PC-9 (cell line): Measurements from ENCODE around the gene SPTB. TPM values are rescaled to one million over a fixed set of nuclear protein-coding genes. Genes with fewer than 3 reads are reported as not detected.

Experiments
- BruUV-seq: library from RNA; stranded (reverse); fragments of 400-500 nt; replicated peaks from 2 replicates; lab custom pipeline; 2021; lab: Mats Ljungman, UMichigan
- CTCF ChIA-PET: fragments of 300-600 bp; sonication (Branson Sonifier 250); formaldehyde crosslinking; loops from one replicate; lab custom pipeline; 2022; ENCODE audit warnings: antibody characterized with exemption; lab: Charles Lee
- POLR2A ChIA-PET: fragments of 300-600 bp; sonication (Branson Sonifier 250); formaldehyde crosslinking; loops from one replicate; lab custom pipeline; 2022; ENCODE audit warnings: antibody characterized with exemption; ENCODE audit not compliant: unreplicated experiment; lab: Charles Lee
- DNase-seq, 2 experiments: peaks; one replicate each; pipeline versions ENCODE4 v3.0.0 to v3.0.0-alpha.2; 2015 to 2022; ENCODE audit warnings: mixed read lengths in 1 of 2
- H2AFZ ChIP-seq: fragments of 200-600 bp; sonication (generic); 2 replicates; pipeline ENCODE4 v1.8.1; 2017; ENCODE audit warnings: antibody characterized with exemption
- H3F3A ChIP-seq: fragments of 200-600 bp; sonication (generic); 2 replicates; pipeline ENCODE4 v1.8.1; 2017; ENCODE audit warnings: antibody characterized with exemption, mild to moderate bottlenecking, low read depth; ENCODE audit not compliant: insufficient read depth
- H3K27ac ChIP-seq: fragments of 200-600 bp; sonication (generic); 2 replicates; pipeline ENCODE4 v1.6.1; 2016; ENCODE audit warnings: mixed run types
- H3K27me3 ChIP-seq: fragments of 200-600 bp; sonication (generic); 2 replicates; pipeline ENCODE4 v1.6.1; 2016; ENCODE audit warnings: low read depth, mixed run types; ENCODE audit not compliant: insufficient read depth
- H3K36me3 ChIP-seq: fragments of 200-600 bp; sonication (generic); 2 replicates; pipeline ENCODE4 v1.6.1; 2016; ENCODE audit warnings: low read depth, mixed run types
- H3K4me1 ChIP-seq: fragments of 200-600 bp; sonication (generic); replicated peaks from 2 replicates; pipeline ENCODE4 v1.6.1; 2016; ENCODE audit warnings: mixed run types; ENCODE audit not compliant: insufficient read depth
- H3K4me2 ChIP-seq: fragments of 200-600 bp; sonication (generic); 2 replicates; pipeline ENCODE4 v1.6.1; 2017; ENCODE audit warnings: mixed run types
- H3K4me3 ChIP-seq: fragments of 200-600 bp; sonication (generic); 2 replicates; pipeline ENCODE4 v1.6.1; 2016; ENCODE audit warnings: mixed run types
- H3K79me2 ChIP-seq: fragments of 200-600 bp; sonication (generic); 2 replicates; pipeline ENCODE4 v1.6.1; 2017; ENCODE audit warnings: low read depth, mixed run types
- H3K9me2 ChIP-seq: fragments of 200-600 bp; sonication (generic); 2 replicates; pipeline ENCODE4 v1.8.1; 2017; ENCODE audit warnings: mild to moderate bottlenecking; ENCODE audit not compliant: insufficient read depth
- H3K9me3 ChIP-seq: fragments of 200-600 bp; sonication (generic); 2 replicates; pipeline ENCODE4 v1.8.1; 2016; ENCODE audit warnings: low read depth; ENCODE audit not compliant: insufficient read depth
- H4K20me1 ChIP-seq: fragments of 200-600 bp; sonication (generic); 2 replicates; pipeline ENCODE4 v1.8.1; 2017; ENCODE audit not compliant: insufficient read depth
- CTCF ChIP-seq: fragments of 200-600 bp; sonication (generic); conservative IDR thresholded peaks from 2 replicates; pipeline ENCODE4 v1.6.1; 2017; ENCODE audit warnings: mixed run types, antibody characterized with exemption, mild to moderate bottlenecking, moderate library complexity
- EZH2 ChIP-seq: fragments of 200-600 bp; sonication (generic); IDR thresholded peaks from 2 replicates; pipeline ENCODE4 v1.8.0; 2017; ENCODE audit warnings: antibody characterized with exemption, low read depth
- intact Hi-C: fragments of 100-400 bp; cut with micrococcal nuclease; formaldehyde crosslinking; loops from one replicate; pipeline ENCODE4 v1.10.0; 2022; ENCODE audit not compliant: unreplicated experiment
- total RNA-seq: library from RNA; stranded (reverse); gene quantifications from 2 replicates; pipeline ENCODE4 v1.2.3, GENCODE V29; 2021

Gene SPTB
- total RNA-seq, 1 experiment from 2014 or later: 0.50 TPM

GRCh38 chr14:64777461-64777860, 102.2 kb downstream of the SPTB start:
- Histone ChIP-seq H3K27me3 (0 out of 2 replicates have a peak, but pooled peaks cover 5% of the 10 kb centered on the region), H3K9me3 (no peaks in the 10 kb centered on the region; the same call in 1 of the 2 replicates)

GRCh38 chr14:64775081-64775777, 104.5 kb downstream of the SPTB start:
- Histone ChIP-seq H3K9me3 (no peaks in the 10 kb centered on the region; the same call in 1 of the 2 replicates), H3K36me3 (no peaks in the 10 kb centered on the region), H3K4me1 (no peaks in the 10 kb centered on the region), H4K20me1 (no peaks in the 10 kb centered on the region), H3K4me2 (no peak overlapping the region), H3F3A (no peaks in the 10 kb centered on the region), H3K27me3 (no peaks in the 10 kb centered on the region), H3K79me2 (no peaks in the 10 kb centered on the region), H3K27ac (no peak overlapping the region), H3K9me2 (no peaks in the 10 kb centered on the region), H3K4me3 (no peak overlapping the region), H2AFZ (no peak overlapping the region)
- ChIA-PET CTCF (interaction anchor here (0.7 to 1.5 kb wide), 2 partner anchors 117 to 231 kb away, joined by 3 to 6 read pairs; no protein-coding TSS in a partner anchor), POLR2A (no interaction called here)
- intact Hi-C loops: no loop called here
- TF ChIP-seq CTCF (no peak), EZH2 (no peak)
- DNase-seq: no peak
- no TSS peak for BruUV-seq

More at GRCh38 chr14:64777461-64777860, 102.2 kb downstream of the SPTB start:
- Histone ChIP-seq H3K4me3 (no peak overlapping the region), H3K4me2 (no peak overlapping the region), H2AFZ (no peak overlapping the region), H4K20me1 (no peaks in the 10 kb centered on the region), H3K4me1 (no peaks in the 10 kb centered on the region), H3K9me2 (no peaks in the 10 kb centered on the region), H3K27ac (no peak overlapping the region), H3K79me2 (no peaks in the 10 kb centered on the region), H3K36me3 (no peaks in the 10 kb centered on the region), H3F3A (no peaks in the 10 kb centered on the region)
- TF ChIP-seq CTCF: no peak
- TF ChIP-seq EZH2: no peak
- CTCF ChIA-PET: no interaction called here
- BruUV-seq: no TSS peak
- POLR2A ChIA-PET: interaction anchor here (0.6 kb wide), 1 partner anchor 64 kb away, joined by 3 read pairs; no protein-coding TSS in a partner anchor
- intact Hi-C loops: no loop called here
- no peak for DNase-seq

GRCh38 chr14:64774272-64774671, 105.4 kb downstream of the SPTB start:
- H2AFZ ChIP-seq: no peak overlapping the region
- CTCF ChIA-PET: interaction anchor here (0.6 kb wide), 1 partner anchor 110 kb away, joined by 3 read pairs; no protein-coding TSS in a partner anchor
- BruUV-seq: no TSS peak

More at GRCh38 chr14:64774272-64774671, 105.4 kb downstream of the SPTB start:
- TF ChIP-seq EZH2 (no peak), CTCF (no peak)
- Histone ChIP-seq H3K4me1 (no peaks in the 10 kb centered on the region), H3F3A (no peaks in the 10 kb centered on the region), H3K27ac (no peak overlapping the region), H4K20me1 (no peaks in the 10 kb centered on the region), H3K4me3 (no peak overlapping the region), H3K9me3 (no peaks in the 10 kb centered on the region; the same call in 1 of the 2 replicates), H3K9me2 (no peaks in the 10 kb centered on the region), H3K36me3 (no peaks in the 10 kb centered on the region), H3K4me2 (no peak overlapping the region), H3K27me3 (no peaks in the 10 kb centered on the region), H3K79me2 (no peaks in the 10 kb centered on the region)
- POLR2A ChIA-PET: no interaction called here
- no peak for DNase-seq
- intact Hi-C loops: no loop called here
